ENCODE measurements around the gene RSPO3.

RSPO3 gene

GRCh38 chr6:127117979-127118297 is 533 bp upstream of the RSPO3 start (continued):
- no peak for TF ChIP-seq ZNF692 (tag by site-specific recombination; IDR thresholded peaks at IDR 0.05)
- TF ChIP-seq, protein P1, sequence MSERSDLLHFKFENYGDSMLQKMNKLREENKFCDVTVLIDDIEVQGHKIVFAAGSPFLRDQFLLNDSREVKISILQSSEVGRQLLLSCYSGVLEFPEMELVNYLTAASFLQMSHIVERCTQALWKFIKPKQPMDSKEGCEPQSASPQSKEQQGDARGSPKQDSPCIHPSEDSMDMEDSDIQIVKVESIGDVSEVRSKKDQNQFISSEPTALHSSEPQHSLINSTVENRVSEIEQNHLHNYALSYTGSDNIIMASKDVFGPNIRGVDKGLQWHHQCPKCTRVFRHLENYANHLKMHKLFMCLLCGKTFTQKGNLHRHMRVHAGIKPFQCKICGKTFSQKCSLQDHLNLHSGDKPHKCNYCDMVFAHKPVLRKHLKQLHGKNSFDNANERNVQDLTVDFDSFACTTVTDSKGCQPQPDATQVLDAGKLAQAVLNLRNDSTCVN (tag by site-specific recombination; optimal IDR thresholded peaks at IDR 0.05) = peak; percentile 6
- TF ChIP-seq ZNF76 (tag by site-specific recombination; IDR thresholded peaks at IDR 0.05; ENCODE audit: borderline replicate concordance, low read depth) = no peak
- no peak for TF ChIP-seq ZNF138 (tag by site-specific recombination; IDR thresholded peaks at IDR 0.05; ENCODE audit: borderline replicate concordance)
- TF ChIP-seq PRDM1 (tag by site-specific recombination; IDR thresholded peaks at IDR 0.05) = peak; percentile 83; the same call in 1 of the 2 replicates
- TF ChIP-seq ZNF426 (tag by site-specific recombination; IDR thresholded peaks at IDR 0.05) = no peak
- TF ChIP-seq CTCF (tag by site-specific recombination; IDR thresholded peaks at IDR 0.05) = no peak
- TF ChIP-seq ZBTB11 (tag by site-specific recombination; conservative IDR thresholded peaks at IDR 0.05; ENCODE audit: low read depth) = no peak
- no peak for TF ChIP-seq ZNF433 (tag by site-specific recombination; IDR thresholded peaks at IDR 0.05; ENCODE audit: low read depth)
- TF ChIP-seq, protein P2, sequence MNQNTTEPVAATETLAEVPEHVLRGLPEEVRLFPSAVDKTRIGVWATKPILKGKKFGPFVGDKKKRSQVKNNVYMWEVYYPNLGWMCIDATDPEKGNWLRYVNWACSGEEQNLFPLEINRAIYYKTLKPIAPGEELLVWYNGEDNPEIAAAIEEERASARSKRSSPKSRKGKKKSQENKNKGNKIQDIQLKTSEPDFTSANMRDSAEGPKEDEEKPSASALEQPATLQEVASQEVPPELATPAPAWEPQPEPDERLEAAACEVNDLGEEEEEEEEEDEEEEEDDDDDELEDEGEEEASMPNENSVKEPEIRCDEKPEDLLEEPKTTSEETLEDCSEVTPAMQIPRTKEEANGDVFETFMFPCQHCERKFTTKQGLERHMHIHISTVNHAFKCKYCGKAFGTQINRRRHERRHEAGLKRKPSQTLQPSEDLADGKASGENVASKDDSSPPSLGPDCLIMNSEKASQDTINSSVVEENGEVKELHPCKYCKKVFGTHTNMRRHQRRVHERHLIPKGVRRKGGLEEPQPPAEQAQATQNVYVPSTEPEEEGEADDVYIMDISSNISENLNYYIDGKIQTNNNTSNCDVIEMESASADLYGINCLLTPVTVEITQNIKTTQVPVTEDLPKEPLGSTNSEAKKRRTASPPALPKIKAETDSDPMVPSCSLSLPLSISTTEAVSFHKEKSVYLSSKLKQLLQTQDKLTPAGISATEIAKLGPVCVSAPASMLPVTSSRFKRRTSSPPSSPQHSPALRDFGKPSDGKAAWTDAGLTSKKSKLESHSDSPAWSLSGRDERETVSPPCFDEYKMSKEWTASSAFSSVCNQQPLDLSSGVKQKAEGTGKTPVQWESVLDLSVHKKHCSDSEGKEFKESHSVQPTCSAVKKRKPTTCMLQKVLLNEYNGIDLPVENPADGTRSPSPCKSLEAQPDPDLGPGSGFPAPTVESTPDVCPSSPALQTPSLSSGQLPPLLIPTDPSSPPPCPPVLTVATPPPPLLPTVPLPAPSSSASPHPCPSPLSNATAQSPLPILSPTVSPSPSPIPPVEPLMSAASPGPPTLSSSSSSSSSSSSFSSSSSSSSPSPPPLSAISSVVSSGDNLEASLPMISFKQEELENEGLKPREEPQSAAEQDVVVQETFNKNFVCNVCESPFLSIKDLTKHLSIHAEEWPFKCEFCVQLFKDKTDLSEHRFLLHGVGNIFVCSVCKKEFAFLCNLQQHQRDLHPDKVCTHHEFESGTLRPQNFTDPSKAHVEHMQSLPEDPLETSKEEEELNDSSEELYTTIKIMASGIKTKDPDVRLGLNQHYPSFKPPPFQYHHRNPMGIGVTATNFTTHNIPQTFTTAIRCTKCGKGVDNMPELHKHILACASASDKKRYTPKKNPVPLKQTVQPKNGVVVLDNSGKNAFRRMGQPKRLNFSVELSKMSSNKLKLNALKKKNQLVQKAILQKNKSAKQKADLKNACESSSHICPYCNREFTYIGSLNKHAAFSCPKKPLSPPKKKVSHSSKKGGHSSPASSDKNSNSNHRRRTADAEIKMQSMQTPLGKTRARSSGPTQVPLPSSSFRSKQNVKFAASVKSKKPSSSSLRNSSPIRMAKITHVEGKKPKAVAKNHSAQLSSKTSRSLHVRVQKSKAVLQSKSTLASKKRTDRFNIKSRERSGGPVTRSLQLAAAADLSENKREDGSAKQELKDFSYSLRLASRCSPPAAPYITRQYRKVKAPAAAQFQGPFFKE (tag by site-specific recombination; IDR thresholded peaks at IDR 0.05; ENCODE audit: borderline replicate concordance) = no peak
- no peak for TF ChIP-seq ZNF707 (tag by site-specific recombination; IDR thresholded peaks at IDR 0.05)
- no peak for TF ChIP-seq ZNF211 (tag by site-specific recombination; IDR thresholded peaks at IDR 0.05; ENCODE audit: low read depth)
- no peak for TF ChIP-seq ZNF146 (tag by site-specific recombination; IDR thresholded peaks at IDR 0.05)
- TF ChIP-seq ZNF510 (tag by site-specific recombination; IDR thresholded peaks at IDR 0.05; ENCODE audit: insufficient replicate concordance) = no peak
- no peak for TF ChIP-seq FEZF1 (tag by site-specific recombination; IDR thresholded peaks at IDR 0.05)
- TF ChIP-seq GLIS2 (tag by site-specific recombination; IDR thresholded peaks at IDR 0.05) = peak; percentile 31; the same call in 1 of the 2 replicates
- TF ChIP-seq, protein P3, sequence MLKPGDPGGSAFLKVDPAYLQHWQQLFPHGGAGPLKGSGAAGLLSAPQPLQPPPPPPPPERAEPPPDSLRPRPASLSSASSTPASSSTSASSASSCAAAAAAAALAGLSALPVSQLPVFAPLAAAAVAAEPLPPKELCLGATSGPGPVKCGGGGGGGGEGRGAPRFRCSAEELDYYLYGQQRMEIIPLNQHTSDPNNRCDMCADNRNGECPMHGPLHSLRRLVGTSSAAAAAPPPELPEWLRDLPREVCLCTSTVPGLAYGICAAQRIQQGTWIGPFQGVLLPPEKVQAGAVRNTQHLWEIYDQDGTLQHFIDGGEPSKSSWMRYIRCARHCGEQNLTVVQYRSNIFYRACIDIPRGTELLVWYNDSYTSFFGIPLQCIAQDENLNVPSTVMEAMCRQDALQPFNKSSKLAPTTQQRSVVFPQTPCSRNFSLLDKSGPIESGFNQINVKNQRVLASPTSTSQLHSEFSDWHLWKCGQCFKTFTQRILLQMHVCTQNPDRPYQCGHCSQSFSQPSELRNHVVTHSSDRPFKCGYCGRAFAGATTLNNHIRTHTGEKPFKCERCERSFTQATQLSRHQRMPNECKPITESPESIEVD (tag by site-specific recombination; IDR thresholded peaks at IDR 0.05) = no peak

All from HEK293 (cell line).